WERI-Rb-1 (cell line): ENCODE measurements around the gene KRT3.

Experiments
- DNase-seq: peaks from one replicate; pipeline ENCODE4 v3.0.0-alpha.2; 2020
- H3K27ac ChIP-seq: fragments of 250-450 bp; sonication (Bioruptor Pico); 2 replicates; pipeline ENCODE4 v1.5.1; 2020; ENCODE audit warnings: mild to moderate bottlenecking, moderate library complexity
- H3K27me3 ChIP-seq: fragments of 250-450 bp; sonication (Bioruptor Pico); 2 replicates; pipeline ENCODE4 v1.5.1; 2021; ENCODE audit warnings: mild to moderate bottlenecking, low read depth, moderate library complexity; ENCODE audit not compliant: insufficient read depth, severe bottlenecking
- H3K36me3 ChIP-seq: fragments of 250-450 bp; sonication (Bioruptor Pico); 2 replicates; pipeline ENCODE4 v1.5.1; 2020; ENCODE audit warnings: mild to moderate bottlenecking, moderate library complexity
- H3K4me3 ChIP-seq: 2 replicates; pipeline ENCODE4 v1.5.1; 2011; ENCODE audit warnings: low read depth, mild to moderate bottlenecking, control low read depth, low read length
- H3K9me3 ChIP-seq: fragments of 250-450 bp; sonication (Bioruptor Pico); 2 replicates; pipeline ENCODE4 v1.5.1; 2021; ENCODE audit warnings: mild to moderate bottlenecking, moderate library complexity; ENCODE audit not compliant: severe bottlenecking
- CTCF ChIP-seq: IDR thresholded peaks from 2 replicates; pipeline ENCODE4 v1.5.1; 2011; ENCODE audit warnings: low read depth, mild to moderate bottlenecking, control low read depth, inconsistent platforms, low read length

Gene KRT3

GRCh38 chr12:52837413-52837741, 41.5 kb upstream of the KRT3 start:
- H3K4me3 ChIP-seq, result no peak overlapping the region
- no peak overlapping the region for H3K27ac ChIP-seq
- TF ChIP-seq CTCF, result no peak
- DNase-seq, result no peak
- H3K27me3 ChIP-seq, result peaks cover 99% of the 10 kb centered on the region
- no peaks in the 10 kb centered on the region for H3K9me3 ChIP-seq
- H3K36me3 ChIP-seq, result no peaks in the 10 kb centered on the region

GRCh38 chr12:52836491-52837412, 40.8 kb upstream of the KRT3 start:
- TF ChIP-seq CTCF, result no peak
- DNase-seq, result no peak
- H3K27ac ChIP-seq, result no peak overlapping the region
- H3K4me3 ChIP-seq, result no peak overlapping the region
- H3K9me3 ChIP-seq, result no peaks in the 10 kb centered on the region
- peaks cover 97% of the 10 kb centered on the region for H3K27me3 ChIP-seq
- H3K36me3 ChIP-seq, result no peaks in the 10 kb centered on the region

GRCh38 chr12:52836042-52836466, 40.1 kb upstream of the KRT3 start:
- no peaks in the 10 kb centered on the region for H3K36me3 ChIP-seq
- no peak for DNase-seq
- H3K27me3 ChIP-seq, result peaks cover 98% of the 10 kb centered on the region
- no peak overlapping the region for H3K4me3 ChIP-seq
- H3K9me3 ChIP-seq, result no peaks in the 10 kb centered on the region
- H3K27ac ChIP-seq, result no peak overlapping the region
- TF ChIP-seq CTCF, result no peak

- no peak for DNase-seq
- peaks cover 96% of the 10 kb centered on the region for H3K27me3 ChIP-seq
- H3K36me3 ChIP-seq, result no peaks in the 10 kb centered on the region
- TF ChIP-seq CTCF, result no peak
- H3K9me3 ChIP-seq, result no peaks in the 10 kb centered on the region
- H3K4me3 ChIP-seq, result no peak overlapping the region
- H3K27ac ChIP-seq, result no peak overlapping the region
Observed at GRCh38 chr12:52835271-52836041, 39.5 kb upstream of the KRT3 start.

- DNase-seq, result no peak
- TF ChIP-seq CTCF, result no peak
- H3K27me3 ChIP-seq, result peaks cover 96% of the 10 kb centered on the region
- H3K9me3 ChIP-seq, result no peaks in the 10 kb centered on the region
- H3K4me3 ChIP-seq, result no peak overlapping the region
- no peak overlapping the region for H3K27ac ChIP-seq
- H3K36me3 ChIP-seq, result no peaks in the 10 kb centered on the region
Observed at GRCh38 chr12:52834727-52835001, 38.7 kb upstream of the KRT3 start.
